NCI-H69 (cell line): Measurements from ENCODE around the gene DNMT1.
A peak's percentile ranks its signal among the peaks of the same experiment; 100 is the strongest.
"Not testable (repeated sequence)": the region's sequence is repeated elsewhere in the genome, so short reads cannot be mapped to it uniquely, and the experiment has no call there.

Experiments used
- DNase-seq: peaks from one replicate; lab custom pipeline; 2025; lab: John Stamatoyannopoulos, UW

Gene DNMT1

DNA sequence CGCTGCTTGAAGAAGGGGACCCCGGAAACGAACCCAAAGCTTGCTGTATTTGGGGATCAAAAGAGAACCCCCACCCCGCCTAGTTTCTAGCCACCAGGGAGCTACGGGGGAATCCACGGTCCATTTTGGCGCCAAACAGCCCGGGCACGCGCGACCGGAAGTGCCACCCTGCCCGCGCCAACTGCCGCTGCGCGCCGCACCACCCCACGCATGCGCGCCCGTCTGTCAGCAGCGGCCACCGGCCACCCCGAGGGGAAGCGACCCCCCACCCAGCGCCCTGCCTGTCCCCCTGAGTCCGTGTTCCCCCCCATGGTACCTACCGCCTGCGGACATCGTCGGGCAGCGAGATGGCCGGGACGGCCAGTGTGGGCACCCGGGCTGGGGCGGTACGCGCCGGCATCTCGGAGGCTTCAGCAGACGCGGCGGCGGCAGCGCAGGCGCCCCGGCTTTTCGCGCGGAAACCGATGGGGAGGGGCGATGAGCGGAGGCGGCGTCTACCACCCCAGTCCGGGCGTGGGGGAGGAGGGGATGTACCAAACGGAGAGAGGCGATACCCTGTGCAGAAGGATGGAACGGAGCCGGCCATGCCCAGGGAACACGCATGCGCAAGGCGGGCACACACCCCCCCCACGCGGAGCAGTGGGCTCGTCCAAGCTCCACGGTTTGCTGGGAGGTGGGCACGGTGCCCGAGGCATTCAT lies at the start of gene DNMT1:
Gene DNMT1 (minus strand): TSS at position 454 of the 699 bp plus-strand sequence. CDS start 54 bp downstream, at position 400.
- DNase-seq = peak; percentile 98

DNA sequence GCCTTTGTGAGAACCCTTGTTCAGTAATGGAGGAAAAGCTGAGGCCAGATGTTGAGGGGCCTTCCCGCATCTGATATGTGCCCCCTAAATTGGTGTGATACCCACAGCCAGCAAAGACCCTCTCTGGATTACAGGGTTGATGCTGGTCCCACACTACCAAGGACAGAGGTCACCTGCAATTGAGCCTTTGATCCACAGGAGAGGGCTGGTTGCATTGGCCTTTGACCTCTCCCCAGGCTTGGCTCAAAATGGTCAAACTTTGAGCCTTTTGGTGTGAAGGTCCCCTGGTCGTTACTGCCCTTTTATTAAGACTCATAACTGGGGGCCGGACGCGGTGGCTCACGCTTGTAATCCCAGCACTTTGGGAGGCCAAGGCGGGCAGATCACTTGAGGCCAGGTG lies 48.9 kb upstream of the DNMT1 start:
- no peak for DNase-seq

DNA sequence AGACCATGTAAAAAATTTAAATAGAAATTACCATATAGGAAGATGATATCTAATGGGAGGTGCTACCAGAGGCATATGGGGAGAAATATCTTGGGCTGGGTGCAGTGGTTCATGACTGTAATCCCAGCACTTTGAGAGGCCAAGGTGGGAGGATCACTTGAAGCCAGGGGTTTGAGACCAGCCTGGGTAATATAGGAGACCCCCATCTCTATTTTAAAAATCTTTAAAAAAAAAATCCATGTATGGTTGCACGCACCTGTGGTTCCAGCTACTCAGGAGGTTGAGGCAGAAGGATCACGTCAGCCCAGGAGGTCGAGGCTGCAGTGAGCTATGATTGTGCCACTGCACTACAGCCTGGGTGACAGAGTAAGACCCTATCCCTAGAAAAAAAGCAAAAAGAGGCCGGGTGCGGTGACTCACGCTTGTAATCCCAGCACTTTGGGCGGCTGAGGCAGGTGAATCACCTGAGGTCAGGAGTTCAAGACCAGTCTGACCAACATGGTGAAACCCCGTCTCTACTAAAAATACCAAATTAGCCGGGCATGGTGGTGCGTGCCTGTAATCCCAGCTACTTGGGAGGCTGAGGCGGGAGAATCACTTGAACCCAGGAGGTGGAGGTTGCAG lies 47.2 kb upstream of the DNMT1 start:
- DNase-seq = not testable (repeated sequence)

DNA sequence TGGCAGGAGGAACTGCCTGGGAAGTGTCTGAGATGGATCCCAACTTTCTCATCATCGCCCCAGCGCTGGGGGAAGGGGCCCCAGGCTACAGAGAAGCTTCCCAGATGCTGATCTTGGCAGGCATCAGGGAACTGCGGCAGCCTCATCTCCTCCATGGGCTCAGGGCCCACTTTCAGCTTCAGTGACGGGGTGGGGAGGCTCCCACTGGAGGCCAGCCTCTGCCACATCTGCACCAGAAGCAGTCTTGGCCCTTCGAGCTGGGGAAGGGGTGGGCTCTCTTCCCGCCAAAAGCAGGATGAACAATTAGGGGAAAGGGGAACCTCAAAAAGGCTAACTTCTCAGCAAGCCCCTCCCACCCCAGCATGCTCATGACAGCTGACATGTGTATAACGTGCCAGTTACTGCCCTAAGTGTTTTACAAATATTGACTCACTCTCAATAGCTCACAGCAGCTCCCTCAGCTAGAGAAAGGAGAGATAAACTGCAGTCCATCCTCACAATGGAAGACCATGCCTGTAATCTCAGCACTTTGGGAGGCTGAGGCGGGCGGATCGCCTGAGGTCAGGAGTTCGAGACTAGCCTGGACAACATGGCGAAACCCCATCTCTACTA lies 43.5 kb upstream of the DNMT1 start:
- peak; percentile 96 for DNase-seq

DNA sequence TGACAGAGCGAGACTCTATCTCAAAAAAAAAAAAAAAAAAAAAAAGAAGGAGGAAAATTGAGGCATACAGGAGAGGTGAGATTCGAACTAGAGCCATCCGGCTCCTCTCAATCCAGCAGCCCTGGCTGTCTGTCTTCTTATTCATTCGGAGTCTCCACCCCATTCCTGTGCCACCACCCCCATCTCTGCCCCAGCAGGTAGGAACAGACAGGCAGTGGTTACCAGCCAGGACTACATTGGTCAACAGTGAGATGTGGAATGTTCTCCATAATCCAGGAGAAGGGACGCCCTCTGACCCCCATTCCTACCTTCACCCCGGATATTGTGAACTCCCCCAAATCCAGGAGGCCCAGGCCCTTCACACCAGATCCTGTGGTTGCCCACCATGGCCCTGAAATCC lies 42.9 kb upstream of the DNMT1 start:
- DNase-seq = peak; percentile 21

DNA sequence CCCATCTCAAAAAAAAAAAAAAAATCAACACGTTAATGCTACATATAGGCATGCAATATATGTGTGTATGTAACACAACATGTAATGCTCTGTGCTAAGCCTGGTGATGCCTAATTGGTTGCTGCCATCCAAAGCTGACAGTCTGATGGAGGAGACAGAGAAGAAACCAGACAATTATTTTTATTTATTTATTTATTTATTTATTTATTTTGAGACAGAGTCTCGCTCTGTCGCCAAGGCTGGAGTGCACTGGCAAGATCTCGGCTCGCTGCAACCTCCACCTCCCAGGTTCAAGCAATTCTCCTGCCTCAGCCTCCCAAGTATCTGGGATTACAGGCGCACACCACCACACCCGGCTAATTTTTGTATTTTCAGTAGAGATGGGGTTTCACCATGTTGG lies 40.7 kb upstream of the DNMT1 start:
- not testable (repeated sequence) for DNase-seq

DNA sequence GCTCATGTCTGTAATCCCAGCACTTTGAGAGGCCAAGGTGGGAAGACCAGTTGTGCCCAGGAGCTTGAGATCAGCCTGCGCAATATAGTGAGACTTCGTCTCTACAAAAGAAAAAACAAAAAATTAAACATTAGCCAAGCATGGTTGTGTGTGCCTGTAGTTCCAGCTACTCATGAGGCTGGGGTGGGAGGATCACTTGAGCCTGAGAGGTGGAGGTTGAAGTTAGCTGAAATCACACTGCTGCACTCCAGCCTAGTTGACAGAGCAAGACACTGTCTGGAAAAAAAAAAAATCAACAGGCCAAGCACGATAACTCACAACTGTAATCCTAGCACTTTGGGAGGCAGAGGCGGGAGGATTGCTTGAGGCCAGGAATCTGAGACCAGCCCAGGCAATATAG lies 40.2 kb upstream of the DNMT1 start:
- no peak for DNase-seq

DNA sequence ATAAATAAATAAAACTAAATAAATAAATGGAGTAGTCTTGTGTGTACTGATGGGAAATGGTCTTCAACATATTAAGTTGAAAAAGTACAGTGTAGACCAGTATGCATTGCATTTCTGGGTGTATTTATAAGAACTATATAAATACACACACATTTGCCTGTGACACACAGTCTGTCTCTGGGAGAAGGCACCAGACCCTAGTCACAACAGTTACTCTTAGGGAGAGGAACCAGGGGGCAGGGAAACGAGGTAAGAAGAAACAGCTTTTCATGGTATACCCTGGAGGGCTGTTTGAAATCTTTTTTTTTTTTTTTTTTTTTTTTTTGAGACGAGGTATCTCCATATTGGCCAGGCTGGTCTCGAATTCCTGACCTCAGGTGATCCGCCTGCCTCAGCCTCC lies 39.2 kb upstream of the DNMT1 start:
- no peak for DNase-seq

DNA sequence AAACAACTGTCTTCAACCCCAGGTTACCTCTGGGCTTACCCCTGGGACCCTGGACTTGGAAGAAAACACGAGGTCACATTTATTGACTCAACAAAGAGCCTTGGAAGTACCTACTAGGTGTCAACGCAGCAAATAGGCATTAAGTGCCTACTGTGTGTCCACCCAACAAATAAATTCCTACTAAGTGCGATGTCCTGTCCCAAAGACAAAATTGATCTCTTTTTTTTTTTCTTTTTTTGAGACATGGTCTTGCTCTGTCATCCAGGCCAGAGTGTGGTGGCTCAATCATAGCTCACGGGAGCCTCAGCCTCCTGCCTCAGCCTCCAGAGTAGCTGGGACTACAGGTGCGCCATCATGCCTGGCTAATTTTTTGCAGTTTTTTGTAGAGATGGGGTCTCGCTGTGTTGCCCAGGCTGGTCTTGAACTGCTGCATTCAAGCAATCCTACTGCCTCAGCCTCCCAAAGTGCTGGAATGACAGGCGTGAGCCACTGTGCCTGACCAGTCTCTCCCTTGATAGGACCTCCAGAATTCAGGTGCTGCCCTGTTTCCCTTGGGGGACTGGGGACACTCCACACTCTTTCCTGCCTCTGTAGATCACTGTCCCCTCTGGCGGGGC lies 37.0 kb upstream of the DNMT1 start:
- DNase-seq = no peak

DNA sequence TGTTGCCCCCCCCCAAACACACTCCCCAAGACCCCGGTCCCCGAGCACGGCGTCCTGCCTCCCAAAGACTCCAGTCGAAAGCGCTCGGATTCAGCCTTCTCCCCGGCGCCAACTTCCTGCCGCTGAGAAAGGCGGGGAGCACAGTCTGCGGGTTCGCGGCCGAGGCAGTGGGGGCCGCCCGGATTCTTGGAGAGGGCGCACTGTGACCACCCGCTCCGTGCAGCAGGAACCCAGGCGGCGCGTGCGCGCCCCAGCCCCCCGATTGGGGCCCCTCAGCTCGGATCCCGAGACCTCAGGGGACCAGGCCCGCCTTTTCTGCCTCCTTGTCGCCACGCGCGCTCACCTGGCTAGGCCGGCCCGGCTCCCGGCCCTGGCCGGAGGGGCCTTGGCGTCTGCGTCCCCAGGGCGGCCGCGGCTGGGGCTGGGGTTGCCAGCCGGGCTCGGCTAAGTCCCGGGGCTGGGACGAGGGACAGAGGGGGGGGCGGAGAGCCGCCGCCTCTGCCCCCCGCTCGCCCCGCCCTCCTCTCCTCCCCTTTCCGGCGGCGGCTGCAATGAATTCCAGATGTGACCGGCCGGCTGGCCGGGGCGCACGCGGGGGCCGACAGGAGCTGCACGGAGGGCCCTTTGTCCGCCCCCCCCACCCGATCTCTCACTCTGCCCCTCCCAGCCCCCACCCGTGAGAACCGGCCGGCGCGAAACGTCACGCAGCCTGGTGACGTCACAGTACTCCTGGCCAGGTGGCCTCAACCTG lies 36.3 kb upstream of the DNMT1 start, which contains the start of gene S1PR2:
Gene S1PR2 (minus strand): TSS at position 471 of the 751 bp plus-strand sequence. CDS start 6,426 bp downstream, outside the sequence.
- DNase-seq = peak; percentile 79

DNA sequence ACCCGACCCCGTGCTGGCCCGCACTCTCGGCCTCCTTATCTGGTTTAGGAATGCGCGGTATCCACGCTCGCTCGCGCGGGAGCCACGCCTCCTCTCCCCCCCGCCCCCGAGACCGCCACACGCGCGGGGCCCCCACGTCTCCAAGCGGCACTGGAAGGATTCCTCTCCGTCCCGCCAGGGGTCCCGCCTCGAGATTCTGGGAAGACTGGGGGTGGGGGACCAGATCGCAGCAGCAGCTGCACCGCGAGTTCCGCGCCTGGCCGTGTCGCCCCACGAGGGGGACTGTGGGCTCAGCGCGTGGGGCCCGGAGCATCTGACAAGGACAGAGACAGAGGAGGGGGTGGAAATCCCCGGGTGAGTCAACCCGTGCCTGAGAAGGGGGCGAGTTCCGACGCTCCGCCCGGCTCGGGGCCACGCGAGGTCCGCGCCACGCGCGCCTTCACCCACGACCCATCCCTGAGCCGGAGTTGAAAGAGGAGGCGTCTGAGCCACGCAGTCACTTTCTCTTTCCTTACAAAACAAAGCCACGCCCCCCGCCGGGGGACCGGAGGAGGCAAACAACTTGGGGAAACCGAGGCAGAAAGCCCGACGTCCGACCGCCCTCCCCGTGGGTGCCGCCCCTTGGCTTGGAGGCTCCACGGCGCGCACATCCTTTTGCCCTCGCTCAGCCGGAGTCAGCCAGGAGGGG lies 35.6 kb upstream of the DNMT1 start:
- DNase-seq = no peak

DNA sequence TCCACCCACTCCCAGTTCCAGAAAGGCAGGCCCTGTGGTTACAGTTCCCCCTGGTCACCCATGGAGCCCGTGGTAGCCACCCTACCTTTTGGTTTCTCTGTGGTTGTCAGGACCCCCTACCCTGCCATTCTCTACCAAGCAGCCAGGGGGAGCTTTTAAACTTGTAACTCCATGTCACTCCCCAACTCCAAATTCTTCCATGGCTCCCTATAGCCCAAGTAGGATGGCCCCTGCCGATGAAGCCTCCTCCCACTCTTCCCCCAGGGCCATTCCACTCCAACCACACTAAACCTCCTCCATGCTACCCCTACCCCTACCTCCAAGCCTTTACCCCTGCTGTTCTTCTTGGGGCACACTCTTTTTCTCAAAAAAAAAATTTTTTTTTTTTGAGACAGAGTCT lies 34.2 kb upstream of the DNMT1 start:
- DNase-seq = peak; percentile 77

DNA sequence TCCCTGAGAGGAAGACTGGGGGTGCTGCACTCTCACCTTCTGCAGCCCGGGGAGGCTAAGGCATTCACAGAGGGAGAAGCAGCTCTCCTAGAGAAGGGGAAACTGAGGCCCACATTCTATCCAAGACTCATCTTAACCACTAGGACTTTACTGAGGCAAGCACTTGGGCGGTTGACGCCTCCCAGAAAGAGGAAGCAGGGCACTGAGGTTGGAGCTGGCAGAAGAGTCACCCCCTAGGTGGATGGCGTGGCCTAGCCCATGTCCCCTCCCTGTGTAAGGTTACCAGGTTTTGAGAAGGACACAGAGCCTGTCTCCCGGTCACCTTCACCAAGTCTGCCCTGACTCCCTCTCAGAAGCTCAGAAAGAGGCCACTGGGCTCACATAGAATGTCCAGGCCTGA lies 33.6 kb upstream of the DNMT1 start:
- DNase-seq = no peak

DNA sequence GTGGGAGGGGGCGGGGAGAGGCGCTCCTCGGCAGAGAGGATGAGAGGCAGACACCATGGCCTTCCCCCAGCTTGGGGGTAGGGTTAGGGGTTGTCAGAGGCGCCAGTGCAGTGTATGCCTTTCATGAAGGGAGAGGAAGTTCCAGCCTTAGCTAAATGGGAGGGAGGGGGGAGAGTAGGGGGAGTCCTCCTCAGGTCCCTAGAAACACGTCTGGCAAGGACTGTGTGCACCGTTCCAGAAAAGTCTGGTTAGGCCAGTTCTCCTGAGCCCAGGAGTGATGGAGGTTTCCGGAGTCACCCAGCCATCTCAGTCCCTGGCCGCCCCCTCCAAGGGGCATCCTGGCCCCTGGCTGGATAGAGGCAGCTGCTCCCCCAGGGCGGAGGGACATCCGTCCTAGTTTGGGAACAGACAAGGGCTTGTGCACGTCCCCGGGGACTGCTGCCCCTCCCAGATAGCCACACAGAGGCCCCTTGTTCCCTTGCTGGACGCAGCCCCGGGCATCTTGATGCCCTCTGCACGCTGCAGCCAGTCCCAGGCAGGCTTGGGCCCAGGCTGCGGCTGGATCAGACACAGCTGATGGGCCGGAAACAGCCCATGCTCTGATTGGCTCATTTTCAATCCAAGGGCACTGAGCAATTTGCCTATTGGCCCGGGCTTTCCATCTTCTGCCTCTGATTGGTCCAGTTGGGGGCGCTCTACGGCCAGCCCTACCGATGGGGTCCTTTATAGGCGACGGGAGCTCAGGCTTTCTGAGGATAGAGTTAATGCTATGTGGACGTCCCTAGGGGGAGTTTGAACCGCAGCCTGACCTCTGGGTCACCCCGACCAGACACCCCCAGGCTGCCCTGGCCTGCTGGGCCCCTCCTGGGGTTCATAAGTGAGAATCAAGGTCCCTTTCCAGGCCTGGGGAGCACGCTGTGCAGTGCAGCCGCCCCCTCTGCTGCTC lies 32.5 kb upstream of the DNMT1 start:
- DNase-seq = no peak

DNA sequence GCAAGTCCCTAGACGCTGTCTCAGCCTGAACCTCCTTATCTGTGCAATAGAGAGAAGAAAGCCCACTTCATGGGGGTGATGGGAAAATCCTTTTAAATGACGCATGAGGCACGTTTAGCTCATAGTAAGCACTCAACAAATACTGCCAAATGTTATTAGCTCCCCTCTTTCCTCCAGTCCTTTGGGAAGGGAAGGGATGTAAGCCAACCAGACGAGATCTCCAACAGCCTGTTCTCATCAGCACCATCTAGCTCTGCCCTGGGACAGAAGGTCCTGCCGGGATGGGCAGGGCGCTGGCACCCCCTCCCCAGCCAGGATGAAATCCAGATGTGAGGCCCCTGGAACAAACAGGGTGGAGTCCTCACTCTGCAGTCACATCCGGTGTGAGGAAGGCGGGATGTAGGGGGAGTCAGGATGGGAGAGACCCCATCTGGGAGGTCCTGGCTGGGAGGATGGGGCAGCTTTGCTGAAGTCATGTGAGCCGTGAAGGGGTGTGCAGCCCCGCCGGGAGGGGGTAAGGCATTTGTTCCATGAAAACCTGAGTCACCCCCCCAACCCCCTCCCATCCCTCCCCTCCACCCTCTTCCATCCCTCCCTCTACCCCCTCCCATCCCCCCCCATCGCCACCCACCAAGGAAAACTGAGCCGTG lies 31.7 kb upstream of the DNMT1 start:
- DNase-seq = no peak

DNA sequence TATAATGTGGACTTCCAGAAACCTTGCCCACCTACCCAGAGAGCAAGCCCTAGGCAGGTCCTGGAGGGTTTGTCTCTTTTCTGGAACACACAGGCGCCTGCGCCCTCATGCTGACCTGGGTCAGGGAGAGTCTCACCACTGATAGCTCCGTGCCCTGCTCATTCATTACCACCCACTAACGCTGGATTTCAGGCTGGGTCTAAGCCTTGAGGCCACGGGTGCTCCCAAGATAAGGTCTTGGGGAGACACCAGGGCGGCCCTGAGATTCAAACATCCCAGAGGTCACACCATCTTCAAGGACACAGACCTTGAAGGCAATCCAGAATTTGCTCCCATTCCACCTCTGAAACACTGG lies 31.2 kb upstream of the DNMT1 start:
- no peak for DNase-seq

DNA sequence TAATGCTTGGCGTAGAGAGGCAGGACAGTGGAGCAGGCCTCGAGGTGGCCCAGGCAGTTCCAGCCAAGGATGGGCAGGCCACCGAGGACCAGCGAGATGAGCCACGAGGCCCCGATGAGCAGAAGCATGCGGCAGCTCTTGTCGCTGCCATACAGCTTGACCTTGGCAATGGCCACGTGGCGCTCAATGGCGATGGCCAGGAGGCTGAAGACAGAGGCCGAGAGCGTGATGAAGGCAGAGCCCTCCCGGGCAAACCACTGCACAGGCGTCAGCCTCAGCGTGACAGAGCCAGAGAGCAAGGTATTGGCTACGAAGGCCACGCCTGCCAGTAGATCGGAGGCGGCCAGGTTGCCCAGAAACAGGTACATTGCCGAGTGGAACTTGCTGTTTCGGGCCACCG lies 29.6 kb upstream of the DNMT1 start:
- DNase-seq = no peak

DNA sequence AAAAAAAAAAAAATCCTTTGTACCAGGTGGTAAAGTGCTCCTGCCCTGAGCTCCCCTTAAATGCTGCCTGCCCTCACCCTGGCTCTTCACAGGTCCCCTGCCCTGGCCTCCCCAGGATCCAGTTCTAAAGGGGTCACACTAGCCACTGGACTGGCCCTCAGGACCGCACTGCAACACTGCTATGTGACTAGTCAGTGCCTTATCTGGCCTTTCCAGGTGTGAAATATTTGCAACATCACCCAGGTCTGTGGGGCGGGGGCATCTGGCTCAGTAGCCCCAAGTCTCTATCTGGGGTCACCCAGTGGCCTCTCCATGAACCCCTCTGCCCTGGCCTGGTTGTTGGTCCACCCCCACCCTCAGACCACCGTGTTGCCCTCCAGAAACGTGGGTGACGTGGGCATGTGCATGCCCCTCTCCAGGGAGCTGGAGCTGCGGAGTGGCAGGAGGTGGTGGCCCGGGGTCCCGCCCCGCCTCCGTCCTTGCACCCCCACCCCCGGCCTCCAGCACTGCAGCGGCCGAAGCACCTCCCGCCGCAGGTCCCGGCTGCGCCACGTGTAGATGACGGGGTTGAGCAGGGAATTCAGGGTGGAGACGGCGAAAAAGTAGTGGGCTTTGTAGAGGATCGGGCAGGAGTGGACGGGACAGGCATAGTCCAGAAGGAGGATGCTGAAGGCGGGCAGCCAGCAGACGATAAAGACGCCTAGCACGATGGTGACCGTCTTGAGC lies 28.9 kb upstream of the DNMT1 start:
- DNase-seq = no peak

DNA sequence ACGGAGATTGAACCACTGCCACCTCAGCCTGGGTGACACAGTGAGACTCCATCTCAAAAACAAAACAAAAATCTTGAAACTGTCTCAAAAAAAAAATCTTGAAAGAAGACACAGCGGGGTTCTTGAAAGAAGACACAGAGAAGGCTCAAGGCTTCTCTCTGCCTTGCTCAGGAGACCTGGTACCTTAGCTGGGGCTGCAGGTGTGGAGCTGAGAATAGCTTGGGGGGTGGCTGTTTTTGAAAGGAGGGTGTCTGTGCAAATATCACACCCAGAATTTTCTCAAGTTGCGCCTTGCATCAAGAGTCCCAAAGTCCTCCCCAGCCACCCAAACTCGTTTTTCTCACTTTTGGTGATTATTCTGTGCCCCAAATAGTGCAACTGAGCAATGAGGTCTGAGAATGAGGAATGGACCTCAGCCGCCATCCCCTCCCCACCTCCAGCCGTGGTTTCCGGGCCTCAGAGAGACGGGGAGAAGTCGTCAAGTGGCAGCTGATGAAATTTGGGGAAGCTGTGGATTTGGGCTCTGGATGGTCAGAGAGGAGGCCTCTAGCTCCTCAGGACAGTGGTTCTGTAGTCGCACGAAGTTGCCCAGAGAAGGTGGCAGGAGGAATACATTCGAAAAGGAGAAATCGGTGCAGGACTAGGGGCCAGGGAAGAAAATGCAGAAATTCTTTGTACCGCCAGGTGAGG lies 27.6 kb upstream of the DNMT1 start:
- DNase-seq = no peak
